Kidney epithelial cell (primary cell): ENCODE measurements around the gene DHRS12. TPM values are rescaled to one million over a fixed set of nuclear protein-coding genes. Genes with fewer than 3 reads are reported as not detected.

Experiments used
- DNase-seq: peaks from one replicate; pipeline ENCODE4 v3.0.0-alpha.2; 2010; ENCODE audit warnings: low read depth
- H3K27me3 ChIP-seq: 2 replicates; pipeline ENCODE4 v1.6.0; 2011; ENCODE audit warnings: low read length; ENCODE audit not compliant: control insufficient read depth, insufficient read depth
- H3K36me3 ChIP-seq: 2 replicates; pipeline ENCODE4 v1.5.1; 2011; ENCODE audit warnings: low read length; ENCODE audit not compliant: control insufficient read depth, insufficient read depth
- H3K4me3 ChIP-seq: 2 replicates; pipeline ENCODE4 v1.5.1; 2011; ENCODE audit warnings: low read depth, mild to moderate bottlenecking, control low read depth, low read length
- CTCF ChIP-seq: IDR thresholded peaks from 2 replicates; pipeline ENCODE4 v1.5.1; 2011; ENCODE audit warnings: mild to moderate bottlenecking, moderate library complexity, low read length, control low read depth, inconsistent platforms; ENCODE audit not compliant: insufficient read depth, poor library complexity, severe bottlenecking
- total RNA-seq: library from RNA; depleted of rRNA; stranded (reverse); fragments of >200 nt; gene quantifications from 2 replicates; pipeline ENCODE4 v1.2.3, GENCODE V29; 2015

The DHRS12 gene
- total RNA-seq, 1 donor from 2014 or later = 11.7 TPM

- H3K36me3 ChIP-seq = peaks cover 2% of the 10 kb centered on the region
These were observed 61.4 kb downstream of the DHRS12 start for GRCh38 chr13:51742611-51743010.

GRCh38 chr13:51742031-51742430 is 61.9 kb downstream of the DHRS12 start:
- H3K27me3 ChIP-seq = no peaks in the 10 kb centered on the region
- DNase-seq = no peak
- no peak overlapping the region for H3K4me3 ChIP-seq
- TF ChIP-seq CTCF = no peak
- H3K36me3 ChIP-seq = peaks cover 2% of the 10 kb centered on the region

More at GRCh38 chr13:51742611-51743010, 61.4 kb downstream of the DHRS12 start:
- Histone ChIP-seq H3K4me3 (no peak overlapping the region), H3K27me3 (no peaks in the 10 kb centered on the region)
- no peak for DNase-seq
- no peak for TF ChIP-seq CTCF

GRCh38 chr13:51740698-51741097 is 63.3 kb downstream of the DHRS12 start:
- H3K4me3 ChIP-seq = no peak overlapping the region

GRCh38 chr13:51739027-51739764 is 64.8 kb downstream of the DHRS12 start:
- Histone ChIP-seq H3K27me3 (no peaks in the 10 kb centered on the region), H3K36me3 (peaks cover 2% of the 10 kb centered on the region), H3K4me3 (no peak overlapping the region)
- no peak for DNase-seq
- TF ChIP-seq CTCF = no peak

More at GRCh38 chr13:51740698-51741097, 63.3 kb downstream of the DHRS12 start:
- Histone ChIP-seq H3K36me3 (peaks cover 2% of the 10 kb centered on the region), H3K27me3 (no peaks in the 10 kb centered on the region)
- TF ChIP-seq CTCF = no peak
- no peak for DNase-seq

- no peak for TF ChIP-seq CTCF
- Histone ChIP-seq H3K4me3 (no peak overlapping the region), H3K27me3 (no peaks in the 10 kb centered on the region), H3K36me3 (peaks cover 2% of the 10 kb centered on the region)
- no peak for DNase-seq
These were observed 65.6 kb downstream of the DHRS12 start for GRCh38 chr13:51738226-51738905.
